WTC11 (cell line): ENCODE data around the gene TMEM69. TPM values are rescaled to one million over a fixed set of nuclear protein-coding genes. Genes with fewer than 3 reads are reported as not detected.

ENCODE experiments used
- ATAC-seq: fragments of 200-7000 bp; cut with Tn5 transposase; 2 replicates; pipeline ENCODE4 v1.10.0; 2021; ENCODE audit warnings: mild to moderate bottlenecking, moderate library complexity
- CTCF ChIA-PET: fragments of 300-600 bp; sonication (Branson Sonifier 250); formaldehyde crosslinking; loops from one replicate; lab custom pipeline; 2021; ENCODE audit warnings: antibody characterized with exemption; lab: Charles Lee
- POLR2A ChIA-PET: fragments of 350-600 bp; sonication (Branson Sonifier 250); formaldehyde crosslinking; loops from one replicate; lab custom pipeline; 2021; ENCODE audit warnings: antibody characterized with exemption; lab: Charles Lee
- DNase-seq: peaks from one replicate; pipeline ENCODE4 v3.0.0; 2021; ENCODE audit warnings: low spot score
- H3K27ac Mint-ChIP-seq: 2 replicates; pipeline ENCODE4 v1.8.0; 2021; ENCODE audit warnings: mixed read lengths
- H3K27me3 Mint-ChIP-seq: 2 replicates; pipeline ENCODE4 v1.8.0; 2021; ENCODE audit warnings: low read depth, mild to moderate bottlenecking, moderate library complexity, mixed read lengths
- H3K36me3 Mint-ChIP-seq: 2 replicates; pipeline ENCODE4 v1.8.0; 2021; ENCODE audit warnings: mixed read lengths
- H3K4me1 Mint-ChIP-seq: 2 replicates; pipeline ENCODE4 v1.8.0; 2022; ENCODE audit warnings: mixed read lengths
- H3K4me3 Mint-ChIP-seq: 2 replicates; pipeline ENCODE4 v1.8.0; 2021; ENCODE audit warnings: mild to moderate bottlenecking, moderate library complexity, mixed read lengths
- H3K9me3 Mint-ChIP-seq: 2 replicates; pipeline ENCODE4 v1.8.0; 2021; ENCODE audit warnings: mixed read lengths
- ATF1 ChIP-seq: sonication (generic); formaldehyde crosslinking; IDR thresholded peaks from 2 replicates; pipeline ENCODE4 v1.8.1; 2023; ENCODE audit warnings: mild to moderate bottlenecking, moderate library complexity, missing genetic modification reagents
- ATF2 ChIP-seq: sonication (generic); formaldehyde crosslinking; IDR thresholded peaks from 2 replicates; pipeline ENCODE4 v1.8.1; 2022; ENCODE audit warnings: low read depth, missing genetic modification reagents, borderline replicate concordance
- ATF3 ChIP-seq: sonication (generic); formaldehyde crosslinking; conservative IDR thresholded peaks from 2 replicates; pipeline ENCODE4 v1.8.1; 2022; ENCODE audit warnings: mild to moderate bottlenecking, missing genetic modification reagents
- CBFB ChIP-seq: sonication (generic); formaldehyde crosslinking; IDR thresholded peaks from 2 replicates; pipeline ENCODE4 v1.8.1; 2022; ENCODE audit warnings: mild to moderate bottlenecking, low read depth, missing genetic modification reagents
- CDX4 ChIP-seq: fragments of 250-450 bp; sonication (Bioruptor Pico); IDR thresholded peaks from 2 replicates; pipeline ENCODE4 v1.9.0; 2021; ENCODE audit warnings: moderate library complexity, mild to moderate bottlenecking, inconsistent platforms, borderline replicate concordance
- E2F4 ChIP-seq: sonication (generic); formaldehyde crosslinking; IDR thresholded peaks from 2 replicates; pipeline ENCODE4 v1.8.1; 2022; ENCODE audit warnings: low read depth, mild to moderate bottlenecking, moderate library complexity, missing genetic modification reagents, borderline replicate concordance
- FOXK1 ChIP-seq: sonication (generic); formaldehyde crosslinking; IDR thresholded peaks from 2 replicates; pipeline ENCODE4 v1.8.0; 2022; ENCODE audit warnings: mild to moderate bottlenecking, moderate library complexity, missing genetic modification reagents
- FOXP4 ChIP-seq: sonication (generic); formaldehyde crosslinking; IDR thresholded peaks from 2 replicates; pipeline ENCODE4 v1.8.0; 2022; ENCODE audit warnings: mild to moderate bottlenecking, missing genetic modification reagents
- GRHL2 ChIP-seq: fragments of 250-450 bp; sonication (Bioruptor Pico); IDR thresholded peaks from 2 replicates; pipeline ENCODE4 v1.8.0; 2022; ENCODE audit warnings: mild to moderate bottlenecking, moderate library complexity; ENCODE audit not compliant: insufficient replicate concordance, severe bottlenecking
- IRF2 ChIP-seq: sonication (generic); formaldehyde crosslinking; IDR thresholded peaks from 2 replicates; pipeline ENCODE4 v1.8.0; 2022; ENCODE audit warnings: low read depth, missing genetic modification reagents, borderline replicate concordance
- MAX ChIP-seq: sonication (generic); formaldehyde crosslinking; IDR thresholded peaks from 2 replicates; pipeline ENCODE4 v1.8.0; 2022; ENCODE audit warnings: mild to moderate bottlenecking, missing genetic modification reagents
- NFYB ChIP-seq: sonication (generic); formaldehyde crosslinking; conservative IDR thresholded peaks from 2 replicates; pipeline ENCODE4 v1.8.0; 2022; ENCODE audit warnings: low read depth, missing genetic modification reagents
- PRRX2 ChIP-seq: fragments of 250-450 bp; sonication (Bioruptor Pico); IDR thresholded peaks from 2 replicates; pipeline ENCODE4 v1.8.0; 2021; ENCODE audit warnings: mild to moderate bottlenecking
- SMAD3 ChIP-seq: sonication (generic); formaldehyde crosslinking; IDR thresholded peaks from 2 replicates; pipeline ENCODE4 v1.8.0; 2022; ENCODE audit warnings: missing genetic modification reagents, mild to moderate bottlenecking, borderline replicate concordance
- TEAD4 ChIP-seq: sonication (generic); formaldehyde crosslinking; IDR thresholded peaks from 2 replicates; pipeline ENCODE4 v1.8.0; 2022; ENCODE audit warnings: mild to moderate bottlenecking, missing genetic modification reagents
- USF2 ChIP-seq: sonication (generic); formaldehyde crosslinking; IDR thresholded peaks from 2 replicates; pipeline ENCODE4 v1.8.1; 2023; ENCODE audit warnings: mild to moderate bottlenecking, missing genetic modification reagents, moderate library complexity
- ZMAT4 ChIP-seq: fragments of 250-450 bp; sonication (Bioruptor Pico); IDR thresholded peaks from 2 replicates; pipeline ENCODE4 v1.9.0; 2021; ENCODE audit warnings: mild to moderate bottlenecking
- ZNF512 ChIP-seq: sonication (generic); formaldehyde crosslinking; IDR thresholded peaks from 2 replicates; pipeline ENCODE4 v1.8.1; 2022; ENCODE audit warnings: missing genetic modification reagents, borderline replicate concordance
- total RNA-seq: library from RNA; stranded (reverse); gene quantifications from 3 replicates; pipeline ENCODE4 v1.2.3, GENCODE V29; 2021

Gene TMEM69
- total RNA-seq, 1 experiment from 2014 or later = 44.9 TPM

GRCh38 chr1:45694823-45695222 lies 6.8 kb downstream of the TMEM69 start:
- DNase-seq (no peak), ATAC-seq (no peak)
- no peak overlapping the region for H3K4me3 Mint-ChIP-seq
- TF ChIP-seq ATF3 (CRISPR knock-in tag) = no peak
- TF ChIP-seq FOXP4 (CRISPR knock-in tag) = no peak
- no peak for TF ChIP-seq MAX (CRISPR knock-in tag)
- no peak for TF ChIP-seq IRF2 (CRISPR knock-in tag)
- TF ChIP-seq NFYB = no peak
- no peak for TF ChIP-seq E2F4 (CRISPR knock-in tag)
- no peak for TF ChIP-seq ATF2
- TF ChIP-seq GRHL2 (CRISPR knock-in tag) = no peak
- TF ChIP-seq USF2 (CRISPR knock-in tag) = no peak
- no peak for TF ChIP-seq FOXK1 (CRISPR knock-in tag)
- no peak for TF ChIP-seq ZMAT4 (CRISPR knock-in tag)
- TF ChIP-seq TEAD4 (CRISPR knock-in tag) = no peak
- no peak for TF ChIP-seq ZNF512 (CRISPR knock-in tag)
- TF ChIP-seq ATF1 (CRISPR knock-in tag) = no peak
- no peak for TF ChIP-seq SMAD3
- no peak for TF ChIP-seq CDX4
- TF ChIP-seq PRRX2 = no peak
- no peak for TF ChIP-seq CBFB
- POLR2A ChIA-PET = interaction anchor here (0.8 kb wide), 1 partner anchor 108 kb away, joined by 3 read pairs; no protein-coding TSS in a partner anchor
- no peak overlapping the region for H3K27ac Mint-ChIP-seq
- H3K9me3 Mint-ChIP-seq = no peaks in the 10 kb centered on the region
- H3K4me1 Mint-ChIP-seq = no peaks in the 10 kb centered on the region
- no peaks in the 10 kb centered on the region for H3K27me3 Mint-ChIP-seq
- CTCF ChIA-PET = no interaction called here
- H3K36me3 Mint-ChIP-seq = peaks cover 24% of the 10 kb centered on the region
